HFFc6 (cell line): ENCODE results near the gene RNF157. TPM values are rescaled to one million over a fixed set of nuclear protein-coding genes. Genes with fewer than 3 reads are reported as not detected.

ENCODE experiments used
- DNase-seq: peaks from one replicate; pipeline ENCODE4 v3.0.0-alpha.2; 2018
- H3K27ac Mint-ChIP-seq: 2 replicates; pipeline ENCODE4 v1.8.0; 2020; ENCODE audit warnings: mild to moderate bottlenecking, mixed read lengths
- H3K27me3 Mint-ChIP-seq: 2 replicates; pipeline ENCODE4 v1.8.0; 2021; ENCODE audit warnings: mild to moderate bottlenecking, moderate library complexity, mixed read lengths; ENCODE audit not compliant: insufficient read depth
- H3K36me3 Mint-ChIP-seq: 2 replicates; pipeline ENCODE4 v1.8.0; 2021; ENCODE audit warnings: low read depth, mixed read lengths
- H3K4me1 Mint-ChIP-seq: 2 replicates; pipeline ENCODE4 v1.8.0; 2020; ENCODE audit warnings: low read depth, mixed read lengths
- H3K4me3 Mint-ChIP-seq: 2 replicates; pipeline ENCODE4 v1.8.0; 2020; ENCODE audit warnings: mild to moderate bottlenecking, moderate library complexity, mixed read lengths
- H3K9me3 Mint-ChIP-seq: 2 replicates; pipeline ENCODE4 v1.8.0; 2020; ENCODE audit warnings: mild to moderate bottlenecking, mixed read lengths
- CTCF ChIP-seq: fragments of 200-600 bp; sonication (generic); IDR thresholded peaks from 2 replicates; pipeline ENCODE4 v1.5.0; 2021; ENCODE audit warnings: antibody characterized with exemption, mild to moderate bottlenecking
- total RNA-seq, 6 experiments: library from RNA; stranded (reverse); fragmentation: NEBNext Ultra II Directional; extraction: Animal tissue kit (Norgen Biotek cat#: 25700); gene quantifications; 2 replicates in 1 of 6; 3 replicates in 5 of 6; pipeline ENCODE4 v1.2.3, GENCODE V29; 2021

RNF157 gene
- total RNA-seq, 6 experiments from 2014 or later: 0.11 to 0.19 (median 0.18) TPM; not detected in 3

- DNase-seq: no peak
- H3K27ac Mint-ChIP-seq: no peak overlapping the region
- peaks cover 21% of the 10 kb centered on the region for H3K4me1 Mint-ChIP-seq
- H3K36me3 Mint-ChIP-seq: no peaks in the 10 kb centered on the region
- peaks cover 8% of the 10 kb centered on the region for H3K27me3 Mint-ChIP-seq
- no peaks in the 10 kb centered on the region for H3K9me3 Mint-ChIP-seq
- TF ChIP-seq CTCF: no peak
- H3K4me3 Mint-ChIP-seq: no peak overlapping the region
Measured at GRCh38 chr17:76274112-76274956, 34.0 kb upstream of the RNF157 start.

DNA sequence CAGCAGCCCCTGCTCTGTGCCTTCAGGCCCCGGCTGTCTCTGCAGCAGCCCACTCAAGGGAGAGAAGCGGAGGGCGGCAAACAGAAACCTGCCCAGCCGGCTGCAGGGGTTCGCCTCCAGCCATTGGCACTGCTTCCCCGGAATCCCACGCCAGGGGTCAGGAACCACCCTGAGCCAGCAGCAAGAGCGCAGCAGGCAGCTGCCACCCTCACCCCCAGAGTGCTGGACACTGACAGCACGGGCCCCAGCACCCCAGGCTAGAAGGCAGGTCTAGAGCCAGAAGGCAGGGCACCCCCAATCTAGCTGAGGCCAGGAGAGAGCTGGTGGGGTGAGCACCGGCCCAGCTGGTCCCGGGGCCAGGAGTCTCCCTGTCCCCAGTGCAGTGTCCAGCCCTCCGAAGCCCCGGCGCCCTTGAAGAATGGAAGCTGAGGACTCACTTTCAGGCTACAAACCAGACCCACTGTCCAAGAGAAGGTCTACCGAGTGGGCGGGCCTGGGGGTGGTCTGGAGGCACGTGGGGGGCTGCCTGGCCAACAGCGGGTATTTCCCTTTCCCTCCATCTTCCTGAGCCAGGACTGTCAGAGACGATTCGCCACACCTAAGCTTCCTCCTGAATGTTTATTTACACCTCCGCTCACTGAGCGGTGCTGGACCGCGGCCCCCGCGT, 33.3 kb upstream of the RNF157 start:
- no peak overlapping the region; the same call in 1 of the 2 replicates for H3K4me3 Mint-ChIP-seq
- TF ChIP-seq CTCF: no peak
- no peaks in the 10 kb centered on the region for H3K36me3 Mint-ChIP-seq
- peaks cover 29% of the 10 kb centered on the region for H3K4me1 Mint-ChIP-seq
- H3K9me3 Mint-ChIP-seq: no peaks in the 10 kb centered on the region
- DNase-seq: no peak
- peak overlapping the region; percentile 26; the same call in 1 of the 2 replicates for H3K27ac Mint-ChIP-seq
- H3K27me3 Mint-ChIP-seq: peaks cover 8% of the 10 kb centered on the region

- H3K36me3 Mint-ChIP-seq: 0 out of 2 replicates have a peak, but pooled peaks cover 3% of the 10 kb centered on the region
- H3K9me3 Mint-ChIP-seq: no peaks in the 10 kb centered on the region
- H3K4me1 Mint-ChIP-seq: peaks cover 35% of the 10 kb centered on the region
- H3K27ac Mint-ChIP-seq: no peak overlapping the region; the same call in 1 of the 2 replicates
- H3K27me3 Mint-ChIP-seq: peaks cover 8% of the 10 kb centered on the region
- DNase-seq: no peak
- H3K4me3 Mint-ChIP-seq: no peak overlapping the region
- no peak for TF ChIP-seq CTCF
Measured at GRCh38 chr17:76272541-76273444, 32.5 kb upstream of the RNF157 start.

DNA sequence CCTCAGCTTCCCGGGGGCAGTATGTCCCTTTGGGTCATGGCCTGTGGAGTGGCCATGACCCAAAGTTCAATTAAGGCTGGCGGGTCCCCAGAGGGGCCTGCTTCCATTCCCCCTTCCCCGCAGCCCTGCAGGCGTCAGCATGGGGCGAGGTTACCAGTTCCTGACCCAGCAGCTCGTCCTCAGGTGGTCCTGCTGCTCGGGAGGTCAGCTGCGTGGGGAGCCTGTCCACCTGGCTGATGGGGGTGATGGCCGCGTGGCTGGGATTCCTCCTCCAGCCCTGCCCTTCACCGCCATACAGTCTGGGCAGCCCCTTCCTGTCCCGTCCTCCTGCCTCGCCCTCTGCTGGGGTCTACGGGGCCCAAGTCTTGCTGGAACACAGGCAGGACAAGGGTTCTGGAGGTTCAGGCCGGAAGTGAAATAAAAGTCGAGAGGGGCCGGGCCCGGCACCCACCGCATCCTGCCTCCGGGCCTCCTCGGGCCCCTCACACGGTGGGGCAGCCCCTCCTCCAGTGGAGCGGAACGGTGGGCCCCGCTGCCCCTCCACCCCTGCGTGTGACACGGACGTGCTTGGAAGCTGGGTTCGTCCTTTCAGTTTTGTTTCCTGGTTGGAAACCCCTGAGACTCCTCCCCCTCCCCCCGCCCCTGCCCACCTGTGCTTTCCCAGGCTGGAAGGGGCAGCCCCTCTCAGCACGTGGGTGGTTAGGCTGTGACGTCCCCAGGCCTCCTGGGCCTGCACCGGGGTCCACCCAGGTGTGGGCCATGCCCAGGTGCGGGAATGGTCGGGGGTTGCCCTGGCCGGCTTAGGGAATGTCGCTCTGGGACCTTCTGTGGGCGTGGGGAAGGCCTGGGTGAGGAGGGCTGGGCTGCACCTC, 31.6 kb upstream of the RNF157 start:
- H3K4me3 Mint-ChIP-seq: no peak overlapping the region
- H3K36me3 Mint-ChIP-seq: 0 out of 2 replicates have a peak, but pooled peaks cover 4% of the 10 kb centered on the region
- H3K27ac Mint-ChIP-seq: no peak overlapping the region

More for the DNA sequence above, 31.6 kb upstream of the RNF157 start:
- DNase-seq: no peak
- Mint-ChIP-seq H3K27me3 (peaks cover 8% of the 10 kb centered on the region), H3K9me3 (no peaks in the 10 kb centered on the region), H3K4me1 (peaks cover 32% of the 10 kb centered on the region)
- no peak; the same call in 1 of the 2 replicates for TF ChIP-seq CTCF
